Natural killer cell (primary cell): ENCODE measurements around the gene BICC1. TPM values are rescaled to one million over a fixed set of nuclear protein-coding genes. Genes with fewer than 3 reads are reported as not detected.

ENCODE experiments used
- ATAC-seq, 3 donors: fragments of 150-1000 bp in 2 of 3; fragments of 200-7000 bp in 1 of 3; cut with Tn5 transposase; 1 replicate in 1 of 3; 2 replicates in 2 of 3; pipeline ENCODE4 v1.10.0; 2021; ENCODE audit warnings: mild to moderate bottlenecking in 2 of 3, moderate library complexity in 2 of 3
- DNase-seq, 2 donors: peaks; one replicate each; pipeline versions ENCODE4 v3.0.0 to v3.0.0-alpha.2; 2013 to 2021; ENCODE audit warnings: mixed read lengths in 1 of 2
- H3K27ac ChIP-seq: one replicate; pipeline ENCODE4 v1.5.1; 2013; ENCODE audit warnings: mild to moderate bottlenecking, low read length
- H3K27me3 ChIP-seq: one replicate; pipeline ENCODE4 v1.6.1; 2013; ENCODE audit warnings: low read length; ENCODE audit not compliant: control insufficient read depth, insufficient read depth
- H3K36me3 ChIP-seq: one replicate; pipeline ENCODE4 v1.6.1; 2013; ENCODE audit warnings: low read length; ENCODE audit not compliant: control insufficient read depth, insufficient read depth
- H3K4me1 ChIP-seq: one replicate; pipeline ENCODE4 v1.6.1; 2013; ENCODE audit warnings: low read length; ENCODE audit not compliant: control insufficient read depth, insufficient read depth
- H3K4me3 ChIP-seq: one replicate; pipeline ENCODE4 v1.5.1; 2013; ENCODE audit warnings: low read length
- H3K9me3 ChIP-seq: one replicate; pipeline ENCODE4 v1.6.1; 2013; ENCODE audit warnings: low read length; ENCODE audit not compliant: control insufficient read depth, insufficient read depth
- H3K27ac Mint-ChIP-seq, 2 donors: one replicate each; pipeline ENCODE4 v1.8.0; 2022; ENCODE audit warnings: mild to moderate bottlenecking in 2 of 2, mixed read lengths in 2 of 2, moderate library complexity in 1 of 2
- H3K27me3 Mint-ChIP-seq, 2 donors: one replicate each; pipeline ENCODE4 v1.8.0; 2022; ENCODE audit warnings: low read depth in 2 of 2, mixed read lengths in 2 of 2
- H3K36me3 Mint-ChIP-seq: one replicate; pipeline ENCODE4 v1.8.0; 2022; ENCODE audit warnings: mixed read lengths
- H3K4me1 Mint-ChIP-seq, 2 donors: one replicate each; pipeline ENCODE4 v1.8.0; 2022; ENCODE audit warnings: mixed read lengths in 2 of 2
- H3K4me3 Mint-ChIP-seq: one replicate; pipeline ENCODE4 v1.8.0; 2022; ENCODE audit warnings: mild to moderate bottlenecking, moderate library complexity, mixed read lengths
- H3K9me3 Mint-ChIP-seq, 2 donors: one replicate each; pipeline ENCODE4 v1.8.0; 2022; ENCODE audit warnings: mixed read lengths in 2 of 2
- CTCF ChIP-seq: fragments of 200-600 bp; IDR thresholded peaks from one replicate; pipeline ENCODE4 v1.8.0; 2022; ENCODE audit warnings: antibody characterized with exemption
- WGBS: methylation state at CpG from one replicate; pipeline ENCODE4 v1.1.7; 2013; ENCODE audit warnings: missing lambda C conversion rate; ENCODE audit not compliant: insufficient coverage; 5-methylcytosine and 5-hydroxymethylcytosine counted together
- intact Hi-C: fragments of 100-400 bp; cut with micrococcal nuclease; formaldehyde crosslinking; loops from one replicate; pipeline ENCODE4 v1.14.2; 2022
- total RNA-seq, 4 donors: library from RNA; stranded (reverse); fragments of 120-200 nt in 1 of 4; gene quantifications; one replicate each; pipeline versions ENCODE4 v1.2.3 to v1.2.4, GENCODE V29; 2013 to 2022

The BICC1 gene
- total RNA-seq, 3 donors from 2014 or later (not counting 1 experiment from before 2014, with no cell fraction given): 0.14 TPM; not detected in 2

GRCh38 chr10:58758321-58758720 lies 245.6 kb downstream of the BICC1 start:
- DNase-seq: no peak
- Histone ChIP-seq H3K27me3 (no peaks in the 10 kb centered on the region), H3K4me3 (no peak overlapping the region), H3K9me3 (no peaks in the 10 kb centered on the region), H3K4me1 (no peaks in the 10 kb centered on the region), H3K27ac (no peak overlapping the region), H3K36me3 (no peaks in the 10 kb centered on the region)
- Mint-ChIP-seq H3K36me3 (no peaks in the 10 kb centered on the region), H3K4me1 (no peaks in the 10 kb centered on the region), H3K27me3 (no peaks in the 10 kb centered on the region), H3K9me3 (peaks cover 0 to 3% of the 10 kb centered on the region in 2 donors), H3K4me3 (no peak overlapping the region), H3K27ac (no peak overlapping the region)
- no peak for ATAC-seq
- intact Hi-C loops: no loop called here
- no peak for TF ChIP-seq CTCF
- no CpG with 5 or more reads among the region's 1 CpG for WGBS

GRCh38 chr10:58764087-58764747 lies 251.5 kb downstream of the BICC1 start:
- Mint-ChIP-seq H3K36me3 (no peaks in the 10 kb centered on the region), H3K4me3 (no peak overlapping the region), H3K9me3 (peaks cover 2 to 3% of the 10 kb centered on the region in 2 donors), H3K27me3 (no peaks in the 10 kb centered on the region), H3K4me1 (no peaks in the 10 kb centered on the region), H3K27ac (no peak overlapping the region)
- Histone ChIP-seq H3K4me1 (no peaks in the 10 kb centered on the region), H3K27me3 (no peaks in the 10 kb centered on the region), H3K4me3 (no peak overlapping the region), H3K9me3 (peaks cover 6% of the 10 kb centered on the region), H3K36me3 (no peaks in the 10 kb centered on the region), H3K27ac (no peak overlapping the region)
- ATAC-seq (no peak), DNase-seq (no peak)
- no peak for TF ChIP-seq CTCF
- 91% methylated on average over 1 of the region's 1 CpG for WGBS
- intact Hi-C loops: no loop called here

GRCh38 chr10:58765910-58766309 lies 253.2 kb downstream of the BICC1 start:
- peaks cover 2 to 3% of the 10 kb centered on the region in 2 donors for H3K9me3 Mint-ChIP-seq
- H3K27me3 Mint-ChIP-seq: no peaks in the 10 kb centered on the region
- H3K4me1 Mint-ChIP-seq: no peaks in the 10 kb centered on the region

More at GRCh38 chr10:58765910-58766309, 253.2 kb downstream of the BICC1 start:
- no peak for TF ChIP-seq CTCF
- WGBS: 92% methylated on average over 2 of the region's 3 CpGs
- H3K27ac ChIP-seq: no peak overlapping the region
- H3K4me1 ChIP-seq: no peaks in the 10 kb centered on the region
- DNase-seq: no peak
- peaks cover 6% of the 10 kb centered on the region for H3K9me3 ChIP-seq
- H3K27ac Mint-ChIP-seq: no peak overlapping the region
- no peak overlapping the region for H3K4me3 Mint-ChIP-seq
- no peaks in the 10 kb centered on the region for H3K27me3 ChIP-seq
- H3K4me3 ChIP-seq: no peak overlapping the region
- no peaks in the 10 kb centered on the region for H3K36me3 Mint-ChIP-seq
- intact Hi-C loops: no loop called here
- no peak for ATAC-seq
- no peaks in the 10 kb centered on the region for H3K36me3 ChIP-seq
